HG03439 (cell line): ENCODE results near the gene RNU11.
"Not testable (repeated sequence)": the region's sequence is repeated elsewhere in the genome, so short reads cannot be mapped to it uniquely, and the experiment has no call there.

Experiments
- ATAC-seq: cut with Tn5 transposase; IDR thresholded peaks from one replicate; pipeline ENCODE4 v1.9.1; 2021; ENCODE audit warnings: mild to moderate bottlenecking, moderate library complexity; ENCODE audit not compliant: unreplicated experiment

The RNU11 gene

GRCh38 chr1:28656335-28656734 lies 7.9 kb downstream of the RNU11 start:
- ATAC-seq: no peak

GRCh38 chr1:28663871-28664470 lies 15.6 kb downstream of the RNU11 start:
- ATAC-seq: no peak

GRCh38 chr1:28666806-28667205 lies 18.4 kb downstream of the RNU11 start:
- no peak for ATAC-seq

- peak; percentile 69 for ATAC-seq
Measured at GRCh38 chr1:28668191-28668955, 20.0 kb downstream of the RNU11 start, which contains the start of gene GMEB1. GMEB1 (plus strand) TSS chr1:28668784; CDS start chr1:28683613, 14,829 bp downstream.

- peak; percentile 33 for ATAC-seq
Measured at GRCh38 chr1:28668956-28669723, 20.7 kb downstream of the RNU11 start.

- ATAC-seq: no peak
Measured at GRCh38 chr1:28671254-28671780, 22.9 kb downstream of the RNU11 start.

GRCh38 chr1:28672971-28673370 lies 24.6 kb downstream of the RNU11 start:
- not testable (repeated sequence) for ATAC-seq

- no peak for ATAC-seq
Measured at GRCh38 chr1:28675924-28676257, 27.5 kb downstream of the RNU11 start.

GRCh38 chr1:28680151-28680550 lies 31.8 kb downstream of the RNU11 start:
- ATAC-seq: no peak

GRCh38 chr1:28682840-28683239 lies 34.4 kb downstream of the RNU11 start:
- ATAC-seq: no peak

- ATAC-seq: no peak
Measured at GRCh38 chr1:28684937-28685336, 36.5 kb downstream of the RNU11 start.

GRCh38 chr1:28691627-28692026 lies 43.2 kb downstream of the RNU11 start:
- not testable (repeated sequence) for ATAC-seq
